Measurements from ENCODE around the gene PRM1. TPM values are rescaled to one million over a fixed set of nuclear protein-coding genes. Genes with fewer than 3 reads are reported as not detected.

Gene PRM1
- total and polyA plus RNA-seq, 2 experiments from 2014 or later = not detected

DNA sequence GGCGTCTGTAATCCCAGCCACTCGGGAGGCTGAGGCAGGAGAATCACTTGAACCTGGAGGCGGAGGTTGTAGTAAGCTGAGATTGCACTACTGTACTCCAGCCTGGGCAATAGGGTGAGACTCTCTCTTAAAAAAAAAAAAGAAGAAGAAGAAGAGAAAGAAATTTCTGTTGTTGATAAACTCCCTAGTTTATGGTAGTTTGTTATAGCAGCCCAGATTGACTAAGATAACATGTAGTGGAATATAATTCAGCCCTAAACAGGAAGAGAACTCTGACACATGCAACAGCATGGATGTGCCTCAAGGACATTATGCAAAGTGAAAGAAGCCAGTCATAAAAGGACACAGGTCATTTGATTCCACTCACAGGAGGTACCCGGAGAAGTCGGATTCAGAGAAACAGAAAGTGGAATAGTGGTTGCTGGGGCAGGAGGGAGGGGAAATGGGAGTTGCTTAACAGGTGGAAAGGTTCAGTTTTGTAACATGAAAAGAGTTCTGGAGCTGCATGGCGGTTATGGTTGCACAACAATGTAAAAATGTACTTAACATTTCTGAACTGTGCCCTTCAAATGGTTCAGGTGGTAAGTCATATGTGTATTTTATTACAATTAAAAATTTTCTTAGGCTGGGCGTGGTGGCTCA is 26.0 kb upstream of the PRM1 start:
- 85% methylated on average over 7 of the region's 7 CpGs for WGBS (ENCODE audit: low lambda C conversion rate, missing lambda C conversion rate)

DNA sequence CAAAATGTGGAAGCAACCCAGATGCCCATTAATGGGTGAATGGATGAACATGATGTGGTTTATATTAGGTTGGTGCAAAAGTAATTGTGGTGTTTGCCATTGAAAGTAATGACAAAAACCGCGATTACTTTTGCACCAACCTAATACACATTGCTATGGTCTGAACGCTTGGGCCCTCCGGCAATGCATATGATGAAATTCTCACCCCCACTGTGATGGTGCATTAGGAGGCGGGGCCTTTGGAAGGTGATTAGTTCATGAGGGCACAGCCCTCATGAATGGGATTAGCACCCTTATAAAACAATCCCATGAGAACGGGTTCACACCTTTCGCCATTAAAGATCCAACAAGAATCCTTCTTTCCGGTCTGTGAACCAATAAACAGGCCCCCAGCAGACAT is 25.3 kb upstream of the PRM1 start:
- TF ChIP-seq EZH2 (IDR thresholded peaks at IDR 0.05; ENCODE audit: borderline replicate concordance) (no peak), EZH2phosphoT487 (IDR thresholded peaks at IDR 0.05; ENCODE audit: low read depth, severe bottlenecking, unreplicated experiment) (no peak)
- TF ChIP-seq, protein P1, sequence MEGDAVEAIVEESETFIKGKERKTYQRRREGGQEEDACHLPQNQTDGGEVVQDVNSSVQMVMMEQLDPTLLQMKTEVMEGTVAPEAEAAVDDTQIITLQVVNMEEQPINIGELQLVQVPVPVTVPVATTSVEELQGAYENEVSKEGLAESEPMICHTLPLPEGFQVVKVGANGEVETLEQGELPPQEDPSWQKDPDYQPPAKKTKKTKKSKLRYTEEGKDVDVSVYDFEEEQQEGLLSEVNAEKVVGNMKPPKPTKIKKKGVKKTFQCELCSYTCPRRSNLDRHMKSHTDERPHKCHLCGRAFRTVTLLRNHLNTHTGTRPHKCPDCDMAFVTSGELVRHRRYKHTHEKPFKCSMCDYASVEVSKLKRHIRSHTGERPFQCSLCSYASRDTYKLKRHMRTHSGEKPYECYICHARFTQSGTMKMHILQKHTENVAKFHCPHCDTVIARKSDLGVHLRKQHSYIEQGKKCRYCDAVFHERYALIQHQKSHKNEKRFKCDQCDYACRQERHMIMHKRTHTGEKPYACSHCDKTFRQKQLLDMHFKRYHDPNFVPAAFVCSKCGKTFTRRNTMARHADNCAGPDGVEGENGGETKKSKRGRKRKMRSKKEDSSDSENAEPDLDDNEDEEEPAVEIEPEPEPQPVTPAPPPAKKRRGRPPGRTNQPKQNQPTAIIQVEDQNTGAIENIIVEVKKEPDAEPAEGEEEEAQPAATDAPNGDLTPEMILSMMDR (IDR thresholded peaks at IDR 0.05; ENCODE audit: poor library complexity) = no peak
- 87% methylated on average over 8 of the region's 8 CpGs for WGBS (ENCODE audit: low lambda C conversion rate, missing lambda C conversion rate)
- H3K36me3 ChIP-seq (replicated peaks; ENCODE audit: insufficient read depth, low read depth) = no peaks in the 10 kb centered on the region

More for the DNA sequence above, 26.0 kb upstream of the PRM1 start:
- Histone ChIP-seq H3K36me3 (replicated peaks; ENCODE audit: insufficient read depth, low read depth) (no peaks in the 10 kb centered on the region), H3K79me2 (no peaks in the 10 kb centered on the region), H3K4me3 (no peak overlapping the region), H3K4me1 (ENCODE audit: insufficient read depth) (peaks cover 30% of the 10 kb centered on the region), H4K20me1 (ENCODE audit: insufficient read depth, poor library complexity, severe bottlenecking) (no peaks in the 10 kb centered on the region), H3K9me2 (replicated peaks; ENCODE audit: insufficient read depth) (no peaks in the 10 kb centered on the region), H3K4me2 (no peak overlapping the region), H2AFZ (no peak overlapping the region), H3K27me3 (no peaks in the 10 kb centered on the region), H3K9me3 (ENCODE audit: low read depth) (no peaks in the 10 kb centered on the region), H3K27ac (peak overlapping the region; percentile 88)
- peak; percentile 42 for DNase-seq (ENCODE audit: low spot score)
- no peak for TF ChIP-seq EZH2 (IDR thresholded peaks at IDR 0.05; ENCODE audit: borderline replicate concordance)
- no peak for TF ChIP-seq EZH2phosphoT487 (IDR thresholded peaks at IDR 0.05; ENCODE audit: low read depth, severe bottlenecking, unreplicated experiment)
- TF ChIP-seq, protein P1 (IDR thresholded peaks at IDR 0.05; ENCODE audit: poor library complexity) = no peak

DNA sequence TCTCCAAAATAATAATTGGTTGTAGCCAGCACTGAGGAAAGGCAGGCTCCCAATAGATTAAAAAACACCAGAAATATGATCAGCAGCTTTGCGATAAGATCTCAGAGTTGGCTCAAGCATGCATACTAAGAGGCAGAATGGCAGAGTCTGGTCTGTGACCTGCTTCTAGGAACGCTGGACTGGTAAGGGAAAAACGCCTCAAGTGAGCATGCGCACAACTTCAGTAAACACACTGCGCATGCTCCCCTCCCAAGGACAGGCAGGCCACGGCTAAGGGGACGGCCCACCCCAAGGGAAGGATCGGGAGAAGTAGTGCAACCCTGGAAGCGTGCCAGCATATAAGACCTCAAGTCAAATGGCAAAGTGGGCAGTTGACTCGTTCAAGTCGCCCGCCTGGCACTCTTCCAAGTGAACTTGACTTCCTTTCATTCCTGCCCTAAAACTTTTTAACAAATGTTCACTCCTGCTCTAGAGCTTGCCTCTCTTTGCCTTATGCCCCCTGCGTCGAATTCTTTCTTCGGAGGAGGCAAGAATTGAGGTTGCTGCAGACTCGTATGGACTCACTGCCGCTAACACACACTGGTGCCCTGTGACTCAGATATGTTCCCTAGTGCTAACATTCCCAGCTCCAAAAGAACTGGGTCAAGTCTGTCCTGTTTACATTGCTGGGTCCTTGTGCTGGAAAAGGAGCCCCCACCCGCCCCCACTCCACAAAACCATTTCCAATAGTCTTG is 22.4 kb upstream of the PRM1 start:
- Histone ChIP-seq H3K4me3 (no peak overlapping the region), H3K27ac (peak overlapping the region; percentile 7), H2AFZ (no peak overlapping the region), H3K9me3 (ENCODE audit: low read depth) (no peaks in the 10 kb centered on the region), H3K36me3 (replicated peaks; ENCODE audit: insufficient read depth, low read depth) (no peaks in the 10 kb centered on the region), H4K20me1 (ENCODE audit: insufficient read depth, poor library complexity, severe bottlenecking) (no peaks in the 10 kb centered on the region), H3K79me2 (no peaks in the 10 kb centered on the region), H3K27me3 (no peaks in the 10 kb centered on the region), H3K9me2 (replicated peaks; ENCODE audit: insufficient read depth) (no peaks in the 10 kb centered on the region), H3K4me2 (no peak overlapping the region), H3K4me1 (ENCODE audit: insufficient read depth) (peaks cover 25% of the 10 kb centered on the region)
- TF ChIP-seq EZH2phosphoT487 (IDR thresholded peaks at IDR 0.05; ENCODE audit: low read depth, severe bottlenecking, unreplicated experiment) (no peak), EZH2 (IDR thresholded peaks at IDR 0.05; ENCODE audit: borderline replicate concordance) (no peak)
- TF ChIP-seq, protein P1 (IDR thresholded peaks at IDR 0.05; ENCODE audit: poor library complexity) = no peak
- peak; percentile 39 for DNase-seq (ENCODE audit: low spot score)
- WGBS (ENCODE audit: low lambda C conversion rate, missing lambda C conversion rate) = 79% methylated on average over 17 of the region's 18 CpGs

More for the DNA sequence above, 25.3 kb upstream of the PRM1 start:
- Histone ChIP-seq H3K9me2 (replicated peaks; ENCODE audit: insufficient read depth) (no peaks in the 10 kb centered on the region), H3K4me1 (ENCODE audit: insufficient read depth) (peaks cover 30% of the 10 kb centered on the region), H3K4me2 (no peak overlapping the region), H3K9me3 (ENCODE audit: low read depth) (no peaks in the 10 kb centered on the region), H4K20me1 (ENCODE audit: insufficient read depth, poor library complexity, severe bottlenecking) (no peaks in the 10 kb centered on the region), H3K4me3 (no peak overlapping the region), H3K79me2 (no peaks in the 10 kb centered on the region), H2AFZ (no peak overlapping the region), H3K27ac (no peak overlapping the region), H3K27me3 (no peaks in the 10 kb centered on the region)
- DNase-seq (ENCODE audit: low spot score) = no peak

Measured in hepatocyte (in vitro differentiated cells).